EH (cell line): ENCODE measurements around the gene DYNLRB1.
A peak's percentile ranks its signal among the peaks of the same experiment; 100 is the strongest.

Experiments used
- DNase-seq: peaks from one replicate; pipeline ENCODE4 v3.0.0-alpha.2; 2015; ENCODE audit warnings: low read depth

DYNLRB1 gene

DNA sequence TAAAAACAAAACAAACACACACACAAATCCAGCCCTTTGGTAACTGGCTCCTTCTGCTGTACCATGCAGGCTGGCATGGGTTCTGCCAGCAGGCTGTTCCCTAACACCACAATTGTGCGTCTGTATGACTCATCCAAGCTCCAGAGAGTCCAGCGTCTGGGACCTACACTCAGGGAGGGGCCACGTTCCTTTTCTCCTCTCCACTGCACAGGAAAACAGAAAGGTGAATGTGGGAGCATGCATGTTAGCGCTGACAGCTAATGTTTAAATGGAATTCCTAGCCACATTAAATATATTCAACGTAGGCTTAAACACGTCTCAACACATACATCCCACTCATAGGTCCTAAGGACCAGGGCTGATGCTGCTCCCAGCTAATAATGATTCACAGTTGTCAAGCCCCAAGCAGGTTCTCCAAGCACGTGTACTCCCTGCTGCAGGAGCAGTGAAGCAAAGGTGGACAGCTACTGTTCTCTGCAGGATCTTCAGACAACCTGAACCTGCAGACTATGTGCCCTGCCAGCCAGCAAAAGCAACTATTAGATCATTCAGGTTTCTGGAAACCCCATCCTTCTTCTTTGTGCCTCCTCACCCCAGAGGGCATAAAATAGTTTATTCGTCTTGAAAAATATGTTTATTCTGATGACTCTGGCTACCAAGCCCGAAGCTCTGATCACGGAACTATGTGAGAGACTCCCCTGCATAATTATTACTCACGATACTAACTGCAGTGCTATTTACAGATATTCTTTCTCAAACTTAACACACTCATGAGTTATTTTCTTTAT, 63.2 kb downstream of the DYNLRB1 start:
- DNase-seq = peak; percentile 84

DNA sequence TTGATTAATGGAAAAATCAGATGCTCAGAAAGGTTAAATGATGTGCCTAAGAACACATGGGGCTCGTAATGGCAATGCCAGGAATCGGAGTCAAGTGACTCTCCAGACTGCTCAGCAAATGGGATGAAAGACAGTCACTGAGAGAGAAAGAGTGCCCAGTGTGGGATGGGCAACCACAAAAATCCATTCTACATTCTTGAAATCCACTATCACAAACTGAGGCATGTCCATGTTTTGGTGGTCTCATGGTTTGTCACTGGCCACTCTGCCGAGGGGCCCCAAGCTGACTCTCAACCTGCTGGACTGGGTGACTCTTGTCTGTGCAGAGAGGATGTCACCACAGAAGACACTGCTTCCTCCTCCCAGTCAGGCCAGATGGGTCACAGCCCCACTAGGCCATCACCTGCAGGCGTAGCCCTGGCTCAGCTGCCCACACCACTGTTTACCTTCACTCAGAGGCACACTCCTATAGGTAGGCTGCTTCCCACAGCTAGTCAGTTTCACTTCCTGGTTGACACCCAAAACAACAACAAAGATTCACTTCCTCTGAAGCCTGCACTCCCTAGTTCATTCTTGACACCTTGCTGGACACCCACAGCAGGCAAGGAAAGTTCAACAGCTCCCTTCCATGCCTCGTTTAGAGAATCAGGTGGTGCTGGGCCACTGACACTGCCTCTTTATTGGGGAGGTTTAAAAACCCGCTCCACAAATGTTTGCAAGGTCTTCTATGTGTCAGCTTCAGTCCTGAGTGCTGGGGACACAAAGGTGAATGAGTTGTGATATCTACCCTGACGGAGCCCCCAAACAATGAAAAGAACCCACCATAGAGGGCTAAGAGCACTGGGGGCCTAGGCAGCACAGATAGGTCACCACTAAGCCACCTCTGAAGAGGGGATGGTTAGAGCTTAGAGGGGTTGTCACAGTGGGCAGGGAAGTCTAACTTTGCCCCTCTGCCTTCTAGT, 64.0 kb downstream of the DYNLRB1 start:
- DNase-seq = peak; percentile 62

DNA sequence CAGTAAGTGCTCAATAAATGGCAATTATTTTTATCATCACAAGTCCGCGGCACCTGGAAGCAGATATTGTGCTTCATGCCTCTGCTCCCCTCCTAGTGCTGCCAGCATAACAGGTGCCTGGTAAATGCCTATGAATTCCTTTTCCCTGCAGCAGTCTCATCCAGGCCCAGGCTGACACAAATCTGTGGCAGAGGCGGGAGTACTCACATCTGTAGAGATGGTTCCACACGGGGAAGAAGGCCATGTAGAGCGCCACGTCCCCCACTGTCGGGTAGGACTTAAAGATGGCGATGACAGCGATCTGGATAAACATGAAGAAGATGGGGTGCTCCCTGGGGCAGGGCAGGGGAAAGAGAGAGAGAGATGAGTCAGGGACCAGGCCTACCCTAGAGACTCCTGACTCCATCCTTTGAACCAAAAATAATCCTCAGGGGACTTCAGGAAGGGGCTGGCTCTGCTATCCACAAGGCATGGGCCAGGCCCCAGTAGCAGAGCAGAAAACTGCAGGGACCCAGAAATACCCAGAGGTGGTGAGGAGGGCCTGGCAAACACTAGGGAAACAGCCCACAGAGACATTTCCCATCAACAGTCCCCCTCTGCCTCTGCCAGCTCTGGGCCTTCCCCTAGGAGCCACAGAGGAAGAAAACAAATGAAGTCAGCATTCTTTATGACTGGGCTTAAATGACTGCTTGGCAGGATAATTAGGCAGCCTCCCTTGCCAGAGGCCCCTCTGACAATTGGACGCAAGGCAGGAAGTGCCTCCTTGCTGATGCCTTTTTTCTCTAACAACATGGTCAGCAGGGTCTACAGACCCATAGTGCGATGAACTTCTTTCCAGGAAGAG, 65.3 kb downstream of the DYNLRB1 start:
- DNase-seq = peak; percentile 85

DNA sequence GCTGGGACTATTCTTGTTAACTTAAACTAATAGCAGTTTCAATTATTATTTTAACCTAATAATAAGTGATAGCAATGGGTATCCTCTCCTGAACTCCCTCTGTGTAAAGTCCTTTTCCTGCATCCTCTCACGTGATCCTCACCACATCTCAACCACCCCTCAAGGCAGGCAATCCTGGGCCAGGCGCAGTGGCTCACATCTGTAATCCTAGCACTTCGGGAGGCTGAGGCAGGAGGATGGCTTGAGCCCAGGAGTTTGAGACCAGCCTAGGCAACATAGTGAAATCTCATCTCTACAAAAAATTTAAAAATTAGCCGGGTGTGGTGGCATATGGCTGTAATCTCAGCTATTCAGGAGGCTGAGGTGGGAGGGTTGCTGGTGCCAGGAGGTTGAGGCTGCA, 66.0 kb downstream of the DYNLRB1 start:
- DNase-seq = no peak

DNA sequence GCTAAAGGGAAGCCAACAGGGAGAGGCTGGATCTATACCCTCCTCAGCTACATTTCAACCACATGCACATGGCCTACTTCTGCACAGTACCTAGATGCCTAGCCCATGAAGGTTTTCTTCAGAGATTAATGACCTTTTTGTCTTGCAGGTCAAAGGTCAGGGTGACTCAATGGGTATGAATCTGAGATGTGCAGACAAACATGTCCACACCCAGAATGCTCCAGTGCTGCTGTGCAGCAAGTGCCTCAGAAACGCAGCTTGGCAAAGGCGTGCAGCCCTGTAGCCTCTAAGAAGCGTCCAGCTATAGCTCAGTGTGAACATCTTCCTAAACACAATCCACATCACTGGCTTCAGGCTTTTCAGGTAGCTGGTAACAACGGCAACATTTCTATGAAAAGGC, 66.7 kb downstream of the DYNLRB1 start:
- DNase-seq = peak; percentile 34

DNA sequence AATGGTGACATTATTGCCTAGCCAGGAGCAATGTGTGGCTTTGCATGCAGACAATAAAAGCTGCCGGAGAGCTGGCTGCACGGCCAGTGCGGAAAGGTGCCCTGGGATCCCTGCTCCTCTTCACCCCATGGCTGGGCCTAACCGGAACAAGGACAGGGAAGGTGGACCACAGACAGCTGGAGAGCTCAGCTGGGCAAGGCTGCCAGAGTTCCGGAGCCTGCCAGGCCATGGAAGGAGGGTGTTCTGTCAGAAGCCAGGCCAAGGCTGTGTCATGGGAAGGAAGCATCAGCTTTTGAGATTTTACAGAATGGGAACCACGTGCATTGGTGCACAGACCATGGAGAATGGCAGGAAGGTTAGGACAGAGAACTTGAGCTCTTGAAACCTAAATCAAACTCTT, 67.3 kb downstream of the DYNLRB1 start:
- no peak for DNase-seq

DNA sequence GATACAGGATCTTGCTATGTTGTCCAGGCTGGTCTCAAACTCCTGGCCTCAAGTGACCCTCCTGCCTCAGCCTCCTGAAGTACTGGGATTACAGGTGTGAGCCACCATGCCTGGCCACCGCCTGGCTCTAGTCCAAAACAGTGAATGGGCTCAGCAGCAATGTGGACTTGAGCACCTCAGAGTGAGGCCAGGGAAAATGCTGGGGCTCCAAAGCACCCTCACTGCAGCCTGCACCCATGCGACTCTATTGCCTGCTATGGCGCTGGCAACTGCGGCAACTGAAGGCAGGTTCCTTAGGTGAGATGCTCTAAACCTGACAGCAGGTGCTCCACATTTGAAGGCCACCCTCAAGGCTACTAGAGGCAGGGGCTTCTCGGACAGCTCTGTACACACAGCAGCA, 68.8 kb downstream of the DYNLRB1 start:
- DNase-seq = no peak

DNA sequence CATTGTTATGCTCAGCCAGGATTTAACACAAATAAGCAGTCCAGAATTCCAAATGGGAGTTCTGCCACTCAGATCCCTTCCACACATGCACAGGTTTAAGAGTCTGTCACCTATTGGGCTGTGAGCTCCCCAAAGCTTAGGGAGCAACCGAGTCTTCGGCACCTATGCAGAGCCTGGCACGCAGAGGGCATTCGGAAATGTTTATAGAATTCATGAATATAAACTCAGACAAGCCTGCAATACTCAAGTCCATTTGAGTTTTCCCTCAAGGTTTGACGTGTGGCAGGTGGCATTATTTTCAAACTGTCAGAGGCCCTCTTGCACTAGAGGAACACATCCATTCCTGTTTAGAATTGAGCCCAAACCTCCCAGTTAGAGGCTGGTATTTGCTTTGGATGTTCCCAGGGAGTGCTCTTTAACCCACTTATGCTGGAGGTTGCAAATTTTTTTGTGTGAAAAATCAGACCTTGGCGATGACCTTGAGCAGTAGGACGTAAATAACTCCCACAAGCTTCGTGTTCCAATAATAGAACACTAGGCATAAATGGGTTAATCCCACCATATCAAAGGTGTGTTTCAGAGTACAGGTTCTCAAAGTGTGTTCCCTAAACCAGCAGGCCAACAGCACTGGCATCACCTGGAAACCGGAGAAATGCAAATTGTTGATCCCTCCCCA, 70.4 kb downstream of the DYNLRB1 start:
- DNase-seq = no peak
